B cell (primary cell): ENCODE measurements around the gene VPS33A.

Experiments
- CTCF ChIP-seq: fragments of 200-600 bp; IDR thresholded peaks from one replicate; pipeline ENCODE4 v1.8.0; 2022; ENCODE audit warnings: antibody characterized with exemption, mild to moderate bottlenecking
- EZH2 ChIP-seq: IDR thresholded peaks from 2 replicates; pipeline ENCODE4 v1.6.1; 2012; ENCODE audit warnings: borderline replicate concordance, low read depth, mild to moderate bottlenecking, moderate library complexity, low read length; ENCODE audit not compliant: insufficient read depth, poor library complexity, severe bottlenecking

GRCh38 chr12:122303068-122303467 is 36.8 kb upstream of the VPS33A start:
- no peak for TF ChIP-seq CTCF
- no peak for TF ChIP-seq EZH2
